GM21447 (cell line): ENCODE measurements around the gene ATF6.

Source experiments
- ATAC-seq: cut with Tn5 transposase; IDR thresholded peaks from one replicate; pipeline ENCODE4 v1.9.1; 2021; ENCODE audit not compliant: unreplicated experiment

Gene ATF6

GRCh38 chr1:161884475-161884874, 118.4 kb downstream of the ATF6 start:
- ATAC-seq: no peak

GRCh38 chr1:161885003-161885402, 118.9 kb downstream of the ATF6 start:
- ATAC-seq: no peak

GRCh38 chr1:161885759-161886158, 119.6 kb downstream of the ATF6 start:
- ATAC-seq: no peak

- no peak for ATAC-seq
Observed at GRCh38 chr1:161886589-161886988, 120.5 kb downstream of the ATF6 start.

- ATAC-seq: no peak
Observed at GRCh38 chr1:161887730-161888287, 121.7 kb downstream of the ATF6 start.

- no peak for ATAC-seq
Observed at GRCh38 chr1:161890574-161890973, 124.5 kb downstream of the ATF6 start.

- no peak for ATAC-seq
Observed at GRCh38 chr1:161899091-161899490, 133.0 kb downstream of the ATF6 start.

GRCh38 chr1:161900160-161900559, 134.0 kb downstream of the ATF6 start:
- no peak for ATAC-seq

GRCh38 chr1:161902182-161902581, 136.1 kb downstream of the ATF6 start:
- no peak for ATAC-seq

GRCh38 chr1:161905269-161905884, 139.3 kb downstream of the ATF6 start:
- no peak for ATAC-seq

- ATAC-seq: no peak
Observed at GRCh38 chr1:161907265-161907664, 141.1 kb downstream of the ATF6 start.

- no peak for ATAC-seq
Observed at GRCh38 chr1:161908264-161908663, 142.1 kb downstream of the ATF6 start.

GRCh38 chr1:161910604-161911003, 144.5 kb downstream of the ATF6 start:
- ATAC-seq: no peak

- no peak for ATAC-seq
Observed at GRCh38 chr1:161913482-161914140, 147.5 kb downstream of the ATF6 start.

- ATAC-seq: no peak
Observed at GRCh38 chr1:161914595-161914994, 148.5 kb downstream of the ATF6 start.

- ATAC-seq: peak; percentile 71
Observed at GRCh38 chr1:161915051-161915503, 149.0 kb downstream of the ATF6 start.

GRCh38 chr1:161915978-161916377, 149.9 kb downstream of the ATF6 start:
- ATAC-seq: no peak

- no peak for ATAC-seq
Observed at GRCh38 chr1:161919229-161919628, 153.1 kb downstream of the ATF6 start.

- ATAC-seq: no peak
Observed at GRCh38 chr1:161921491-161921890, 155.4 kb downstream of the ATF6 start.

GRCh38 chr1:161921990-161922389, 155.9 kb downstream of the ATF6 start:
- no peak for ATAC-seq

GRCh38 chr1:161928056-161928455, 161.9 kb downstream of the ATF6 start:
- ATAC-seq: no peak

GRCh38 chr1:161929137-161929536, 163.0 kb downstream of the ATF6 start:
- ATAC-seq: no peak
